Hepatocyte (in vitro differentiated cells): ENCODE data around the gene RALB. TPM values are rescaled to one million over a fixed set of nuclear protein-coding genes. Genes with fewer than 3 reads are reported as not detected.

Experiments used
- DNase-seq: peaks from one replicate; pipeline ENCODE4 v3.0.0-alpha.2; 2016; ENCODE audit warnings: low spot score
- H2AFZ ChIP-seq: fragments of 200-600 bp; sonication (generic); 2 replicates; pipeline ENCODE4 v1.6.0; 2016; ENCODE audit warnings: antibody characterized with exemption, mild to moderate bottlenecking
- H3K27ac ChIP-seq: fragments of 200-600 bp; sonication (generic); 2 replicates; pipeline ENCODE4 v1.5.1; 2016; ENCODE audit warnings: mild to moderate bottlenecking
- H3K27me3 ChIP-seq: fragments of 200-600 bp; sonication (generic); 2 replicates; pipeline ENCODE4 v1.6.1; 2016
- H3K36me3 ChIP-seq: fragments of 200-600 bp; sonication (generic); replicated peaks from 2 replicates; pipeline ENCODE4 v1.5.1; 2016; ENCODE audit warnings: low read depth; ENCODE audit not compliant: insufficient read depth
- H3K4me1 ChIP-seq: fragments of 200-600 bp; sonication (generic); 2 replicates; pipeline ENCODE4 v1.5.1; 2016; ENCODE audit warnings: mild to moderate bottlenecking, moderate library complexity; ENCODE audit not compliant: insufficient read depth
- H3K4me2 ChIP-seq: fragments of 200-600 bp; sonication (generic); 2 replicates; pipeline ENCODE4 v1.6.0; 2016
- H3K4me3 ChIP-seq: fragments of 200-600 bp; sonication (generic); 2 replicates; pipeline ENCODE4 v1.5.1; 2016; ENCODE audit warnings: mild to moderate bottlenecking
- H3K79me2 ChIP-seq: fragments of 200-600 bp; sonication (generic); 2 replicates; pipeline ENCODE4 v1.6.0; 2017; ENCODE audit warnings: mild to moderate bottlenecking
- H3K9me2 ChIP-seq: fragments of 200-600 bp; sonication (generic); replicated peaks from 2 replicates; pipeline ENCODE4 v1.6.0; 2017; ENCODE audit warnings: mild to moderate bottlenecking; ENCODE audit not compliant: insufficient read depth
- H3K9me3 ChIP-seq: fragments of 200-600 bp; sonication (generic); 2 replicates; pipeline ENCODE4 v1.5.1; 2016; ENCODE audit warnings: low read depth, mild to moderate bottlenecking
- H4K20me1 ChIP-seq: fragments of 200-600 bp; sonication (generic); 2 replicates; pipeline ENCODE4 v1.6.0; 2016; ENCODE audit warnings: mild to moderate bottlenecking; ENCODE audit not compliant: insufficient read depth, poor library complexity, severe bottlenecking
- EZH2 ChIP-seq: fragments of 200-600 bp; sonication (generic); IDR thresholded peaks from 2 replicates; pipeline ENCODE4 v1.6.1; 2016; ENCODE audit warnings: antibody characterized with exemption, mild to moderate bottlenecking, borderline replicate concordance
- EZH2phosphoT487 ChIP-seq: fragments of 200-600 bp; sonication (generic); IDR thresholded peaks from one replicate; pipeline ENCODE4 v1.6.1; 2018; ENCODE audit warnings: antibody characterized with exemption, mild to moderate bottlenecking, low read depth, moderate library complexity; ENCODE audit not compliant: unreplicated experiment, severe bottlenecking
- WGBS: methylation state at CpG from one replicate; pipeline ENCODE4 v1.1.6; 2016; ENCODE audit warnings: low lambda C conversion rate; ENCODE audit errors: missing lambda C conversion rate; 5-methylcytosine and 5-hydroxymethylcytosine counted together
- polyA plus RNA-seq: library from polyadenylated mRNA; unstranded; fragments of >200 nt; fragmentation: Nextera tagmentation; extraction: Ambion mirVana; gene quantifications from 2 replicates; pipeline ENCODE4 v1.2.1, GENCODE V29; 2016
- total RNA-seq: library from RNA; depleted of rRNA; stranded (reverse); fragments of >200 nt; gene quantifications from 2 replicates; pipeline ENCODE4 v1.2.3, GENCODE V29; 2014
- TF ChIP-seq, protein P1 (sequence below): fragments of 200-600 bp; sonication (generic); IDR thresholded peaks from 2 replicates; pipeline ENCODE4 v1.5.1; 2016; ENCODE audit warnings: antibody characterized with exemption, mild to moderate bottlenecking; ENCODE audit not compliant: poor library complexity

RALB gene
- total and polyA plus RNA-seq, 2 experiments from 2014 or later, result 68.2 to 74.4 TPM

DNA sequence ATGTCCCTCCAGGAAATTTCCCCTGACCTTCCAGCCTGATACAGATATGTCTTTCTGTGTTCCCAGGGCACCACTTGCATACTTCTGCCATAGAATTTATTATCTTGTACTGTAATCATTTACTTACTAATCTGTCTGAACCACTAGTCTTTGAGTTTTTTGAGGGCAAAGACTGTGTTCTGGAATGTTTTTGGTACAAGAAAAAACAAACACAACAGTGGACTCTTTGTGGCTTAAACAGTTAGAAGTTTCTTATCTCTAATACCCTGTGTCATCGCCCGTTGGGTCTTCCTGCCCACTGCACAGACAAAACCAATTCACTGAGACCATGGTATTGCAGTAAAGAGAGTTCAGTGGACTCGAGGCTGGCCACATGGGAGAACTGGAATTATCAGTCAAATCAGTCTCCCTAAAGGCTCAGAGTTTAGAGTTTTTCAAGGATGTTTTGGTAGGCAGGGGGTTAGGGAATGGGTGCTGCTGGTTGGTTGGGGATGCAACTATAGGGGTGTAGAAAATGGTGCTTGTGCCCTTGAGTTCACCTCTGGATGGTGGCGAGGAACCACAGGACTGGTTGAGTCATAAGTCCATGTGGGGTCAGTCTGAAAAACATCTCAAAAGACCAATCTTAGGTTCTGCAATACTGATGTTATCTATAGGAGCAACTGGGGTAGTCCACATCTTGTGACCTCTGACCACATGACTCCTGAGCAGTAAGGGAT lies 20.3 kb downstream of the RALB start:
- no peak overlapping the region for H3K4me3 ChIP-seq
- H3K79me2 ChIP-seq, result peaks cover 88% of the 10 kb centered on the region
- H3K4me2 ChIP-seq, result no peak overlapping the region
- no peaks in the 10 kb centered on the region for H3K27me3 ChIP-seq
- no peak overlapping the region for H2AFZ ChIP-seq
- no peaks in the 10 kb centered on the region for H3K9me3 ChIP-seq
- H3K4me1 ChIP-seq, result peaks cover 19% of the 10 kb centered on the region
- no peaks in the 10 kb centered on the region for H3K9me2 ChIP-seq
- H3K36me3 ChIP-seq, result no peaks in the 10 kb centered on the region
- DNase-seq, result no peak
- peak overlapping the region; percentile 7 for H3K27ac ChIP-seq
- 78% methylated on average over 4 of the region's 4 CpGs for WGBS
- H4K20me1 ChIP-seq, result peaks cover 8% of the 10 kb centered on the region
- TF ChIP-seq EZH2phosphoT487 (no peak), EZH2 (no peak)
- TF ChIP-seq, protein P1, sequence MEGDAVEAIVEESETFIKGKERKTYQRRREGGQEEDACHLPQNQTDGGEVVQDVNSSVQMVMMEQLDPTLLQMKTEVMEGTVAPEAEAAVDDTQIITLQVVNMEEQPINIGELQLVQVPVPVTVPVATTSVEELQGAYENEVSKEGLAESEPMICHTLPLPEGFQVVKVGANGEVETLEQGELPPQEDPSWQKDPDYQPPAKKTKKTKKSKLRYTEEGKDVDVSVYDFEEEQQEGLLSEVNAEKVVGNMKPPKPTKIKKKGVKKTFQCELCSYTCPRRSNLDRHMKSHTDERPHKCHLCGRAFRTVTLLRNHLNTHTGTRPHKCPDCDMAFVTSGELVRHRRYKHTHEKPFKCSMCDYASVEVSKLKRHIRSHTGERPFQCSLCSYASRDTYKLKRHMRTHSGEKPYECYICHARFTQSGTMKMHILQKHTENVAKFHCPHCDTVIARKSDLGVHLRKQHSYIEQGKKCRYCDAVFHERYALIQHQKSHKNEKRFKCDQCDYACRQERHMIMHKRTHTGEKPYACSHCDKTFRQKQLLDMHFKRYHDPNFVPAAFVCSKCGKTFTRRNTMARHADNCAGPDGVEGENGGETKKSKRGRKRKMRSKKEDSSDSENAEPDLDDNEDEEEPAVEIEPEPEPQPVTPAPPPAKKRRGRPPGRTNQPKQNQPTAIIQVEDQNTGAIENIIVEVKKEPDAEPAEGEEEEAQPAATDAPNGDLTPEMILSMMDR, result no peak

GRCh38 chr2:120275617-120276400 lies 23.2 kb downstream of the RALB start:
- Histone ChIP-seq H4K20me1 (peaks cover 8% of the 10 kb centered on the region), H3K4me1 (peaks cover 13% of the 10 kb centered on the region), H3K4me3 (no peak overlapping the region), H3K27ac (no peak overlapping the region), H3K9me2 (no peaks in the 10 kb centered on the region), H3K4me2 (no peak overlapping the region), H3K79me2 (peaks cover 60% of the 10 kb centered on the region), H3K9me3 (no peaks in the 10 kb centered on the region), H3K27me3 (no peaks in the 10 kb centered on the region), H3K36me3 (no peaks in the 10 kb centered on the region), H2AFZ (no peak overlapping the region)
- DNase-seq, result no peak
- WGBS, result 86% methylated on average over 8 of the region's 8 CpGs
- TF ChIP-seq EZH2phosphoT487, result no peak
- TF ChIP-seq, protein P1, result no peak
- TF ChIP-seq EZH2, result no peak

DNA sequence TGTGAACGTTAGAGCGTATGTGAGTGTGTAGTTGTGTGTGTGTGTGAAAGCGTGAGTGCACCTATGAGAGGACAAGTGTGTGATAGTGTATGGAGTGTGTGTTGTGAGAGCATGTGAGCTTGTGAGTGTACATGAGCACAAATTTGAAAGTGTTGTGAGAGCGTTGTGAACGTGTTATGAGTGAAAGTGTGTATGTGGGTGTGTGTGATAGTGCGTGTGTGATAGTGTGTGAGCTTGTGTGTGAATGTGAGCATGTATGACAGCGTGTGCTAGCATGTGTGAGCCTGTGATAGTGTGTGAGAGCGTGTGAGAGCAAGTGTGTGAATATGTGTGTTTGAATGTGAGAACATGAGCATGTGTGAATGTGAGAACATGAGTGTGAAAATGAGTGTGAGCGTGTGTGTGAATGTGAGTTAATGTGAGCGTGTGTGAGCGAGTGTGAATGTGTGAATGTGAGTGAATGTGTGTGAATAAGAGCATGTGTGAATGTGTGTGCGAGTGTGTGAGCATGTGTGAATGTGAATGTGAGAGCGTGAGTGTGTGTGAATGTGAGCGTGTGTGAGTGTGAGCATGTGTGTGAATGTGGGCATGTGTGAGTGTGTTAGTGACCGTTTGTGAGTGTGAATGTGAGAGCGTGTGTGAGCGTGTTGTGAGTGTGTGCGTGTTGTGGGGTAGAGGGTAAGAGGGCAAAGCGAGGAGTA lies 25.0 kb downstream of the RALB start:
- no peak overlapping the region for H3K27ac ChIP-seq
- no peaks in the 10 kb centered on the region for H3K4me1 ChIP-seq
- no peak for DNase-seq
- TF ChIP-seq EZH2phosphoT487 (no peak), EZH2 (no peak)
- TF ChIP-seq, protein P1, result no peak
- WGBS, result 88% methylated on average over 19 of the region's 19 CpGs
- H3K9me2 ChIP-seq, result no peaks in the 10 kb centered on the region
- no peaks in the 10 kb centered on the region for H3K27me3 ChIP-seq
- no peak overlapping the region for H2AFZ ChIP-seq
- no peaks in the 10 kb centered on the region for H3K9me3 ChIP-seq
- H3K4me2 ChIP-seq, result no peak overlapping the region
- peaks cover 46% of the 10 kb centered on the region for H3K79me2 ChIP-seq
- H3K4me3 ChIP-seq, result no peak overlapping the region
- H4K20me1 ChIP-seq, result peaks cover 5% of the 10 kb centered on the region
- H3K36me3 ChIP-seq, result no peaks in the 10 kb centered on the region
